GM23338 (cell line): ENCODE results near the gene AP1S2.

Source experiments
- CREB1 ChIP-seq: fragments of 250-450 bp; sonication (Bioruptor Pico); IDR thresholded peaks from 2 replicates; pipeline ENCODE4 v1.5.0; 2020; ENCODE audit warnings: low read depth, mild to moderate bottlenecking, moderate library complexity
- EZH2 ChIP-seq: fragments of 200-600 bp; sonication (generic); IDR thresholded peaks from one replicate; pipeline ENCODE4 v1.8.0; 2017; ENCODE audit warnings: antibody characterized with exemption, mild to moderate bottlenecking, low read depth; ENCODE audit not compliant: unreplicated experiment
- NANOG ChIP-seq: IDR thresholded peaks from 2 replicates; pipeline ENCODE4 v1.6.1; 2016; ENCODE audit warnings: antibody characterized with exemption, borderline replicate concordance
- POLR2AphosphoS5 ChIP-seq: IDR thresholded peaks from 2 replicates; pipeline ENCODE4 v1.6.1; 2016; ENCODE audit warnings: antibody characterized with exemption, low read depth
- REST ChIP-seq: IDR thresholded peaks from one replicate; pipeline ENCODE4 v1.6.1; 2018; ENCODE audit warnings: antibody characterized with exemption; ENCODE audit not compliant: unreplicated experiment
- STAT1 ChIP-seq: IDR thresholded peaks from one replicate; pipeline ENCODE4 v1.6.1; 2016; ENCODE audit warnings: antibody characterized with exemption; ENCODE audit not compliant: unreplicated experiment
- ZNF114 ChIP-seq: fragments of 250-450 bp; sonication (Bioruptor Pico); IDR thresholded peaks from 2 replicates; pipeline ENCODE4 v1.5.0; 2020; ENCODE audit warnings: mild to moderate bottlenecking, moderate library complexity
- ZNF331 ChIP-seq: fragments of 250-450 bp; sonication (Bioruptor Pico); IDR thresholded peaks from 2 replicates; pipeline ENCODE4 v1.5.0; 2020; ENCODE audit warnings: low read depth, mild to moderate bottlenecking, moderate library complexity
- TF ChIP-seq, protein P1 (sequence below), 2 experiments: fragments of 200-600 bp in 1 of 2; sonication (generic) in 1 of 2; conservative IDR thresholded peaks; 2 replicates each; pipeline versions ENCODE4 v1.5.1 to v1.6.1; 2016 to 2017; ENCODE audit warnings: antibody characterized with exemption in 2 of 2, low read depth in 2 of 2, mild to moderate bottlenecking in 2 of 2, moderate library complexity in 1 of 2

DNA sequence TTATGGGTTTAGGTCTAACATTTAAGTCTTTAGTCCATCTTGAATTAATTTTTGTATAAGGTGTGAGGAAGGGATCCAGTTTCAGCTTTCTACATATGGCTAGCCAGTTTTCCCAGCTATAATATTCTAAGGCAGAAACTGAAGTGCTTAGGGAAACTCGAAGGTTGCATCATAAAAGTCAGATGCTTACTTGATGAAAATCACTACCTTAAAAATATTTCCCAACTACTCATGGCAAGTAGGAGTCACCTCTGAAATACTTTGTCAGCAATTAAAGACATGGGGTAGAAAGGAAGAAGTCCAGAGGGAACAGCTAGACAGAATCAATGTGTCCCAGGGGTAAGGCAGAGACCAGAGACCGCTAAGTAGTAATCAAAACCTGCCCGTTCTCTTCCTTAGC lies 6.3 kb upstream of the AP1S2 start:
- TF ChIP-seq, protein P1, sequence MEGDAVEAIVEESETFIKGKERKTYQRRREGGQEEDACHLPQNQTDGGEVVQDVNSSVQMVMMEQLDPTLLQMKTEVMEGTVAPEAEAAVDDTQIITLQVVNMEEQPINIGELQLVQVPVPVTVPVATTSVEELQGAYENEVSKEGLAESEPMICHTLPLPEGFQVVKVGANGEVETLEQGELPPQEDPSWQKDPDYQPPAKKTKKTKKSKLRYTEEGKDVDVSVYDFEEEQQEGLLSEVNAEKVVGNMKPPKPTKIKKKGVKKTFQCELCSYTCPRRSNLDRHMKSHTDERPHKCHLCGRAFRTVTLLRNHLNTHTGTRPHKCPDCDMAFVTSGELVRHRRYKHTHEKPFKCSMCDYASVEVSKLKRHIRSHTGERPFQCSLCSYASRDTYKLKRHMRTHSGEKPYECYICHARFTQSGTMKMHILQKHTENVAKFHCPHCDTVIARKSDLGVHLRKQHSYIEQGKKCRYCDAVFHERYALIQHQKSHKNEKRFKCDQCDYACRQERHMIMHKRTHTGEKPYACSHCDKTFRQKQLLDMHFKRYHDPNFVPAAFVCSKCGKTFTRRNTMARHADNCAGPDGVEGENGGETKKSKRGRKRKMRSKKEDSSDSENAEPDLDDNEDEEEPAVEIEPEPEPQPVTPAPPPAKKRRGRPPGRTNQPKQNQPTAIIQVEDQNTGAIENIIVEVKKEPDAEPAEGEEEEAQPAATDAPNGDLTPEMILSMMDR (conservative IDR thresholded peaks at IDR 0.05; ENCODE audit: low read depth in 2 of 2): no peak
- TF ChIP-seq STAT1: no peak
- TF ChIP-seq REST: no peak
- no peak for TF ChIP-seq EZH2
- TF ChIP-seq POLR2AphosphoS5: no peak
- no peak for TF ChIP-seq ZNF114 (CRISPR knock-in tag)
- TF ChIP-seq NANOG: no peak
- TF ChIP-seq CREB1: no peak
- no peak for TF ChIP-seq ZNF331
